HG02970 (cell line): Measurements from ENCODE around the gene CHST8.

Source experiments
- ATAC-seq: cut with Tn5 transposase; IDR thresholded peaks from one replicate; pipeline ENCODE4 v1.9.1; 2021; ENCODE audit warnings: mild to moderate bottlenecking, moderate library complexity, moderate number of reproducible peaks; ENCODE audit not compliant: unreplicated experiment, low FRiP score

The CHST8 gene

DNA sequence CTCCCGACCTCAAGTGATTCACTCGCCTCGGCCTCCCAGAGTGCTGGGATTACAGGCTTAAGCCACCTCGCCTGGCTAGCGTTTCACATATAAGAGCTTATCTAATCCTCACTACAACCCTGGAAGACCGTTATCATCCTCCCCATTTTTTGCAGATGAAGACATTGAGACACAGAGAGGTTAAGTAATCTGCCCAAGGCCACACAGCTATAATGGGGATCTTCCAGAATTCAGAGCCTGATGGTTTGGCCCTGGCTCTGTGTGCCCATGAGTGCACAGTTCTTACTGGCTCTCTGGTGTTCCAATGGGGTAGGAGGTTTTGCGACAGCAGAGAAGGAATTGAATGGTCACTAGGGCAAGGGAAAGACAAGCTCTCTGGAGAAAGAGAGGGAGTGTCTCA lies 158.1 kb downstream of the CHST8 start:
- ATAC-seq = no peak

DNA sequence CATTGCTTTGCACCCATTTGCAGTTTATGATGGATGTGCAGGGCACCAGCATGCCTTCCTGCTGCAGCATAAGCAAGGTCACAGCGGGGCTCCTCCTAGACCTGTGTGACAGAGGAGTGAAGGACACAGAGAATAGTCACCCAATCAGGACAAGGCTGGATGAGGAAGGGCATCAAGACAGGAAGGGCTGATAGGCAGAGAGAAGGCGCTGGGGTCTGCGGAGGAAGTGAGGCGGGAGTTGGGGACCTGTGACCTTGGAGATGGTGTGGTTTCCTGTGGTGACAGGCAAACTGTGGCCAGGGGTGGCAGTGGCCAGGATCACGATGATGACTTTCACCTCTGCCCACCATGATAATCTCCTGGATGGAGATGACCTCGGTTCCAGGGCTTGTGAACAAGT lies 158.5 kb downstream of the CHST8 start:
- no peak for ATAC-seq

DNA sequence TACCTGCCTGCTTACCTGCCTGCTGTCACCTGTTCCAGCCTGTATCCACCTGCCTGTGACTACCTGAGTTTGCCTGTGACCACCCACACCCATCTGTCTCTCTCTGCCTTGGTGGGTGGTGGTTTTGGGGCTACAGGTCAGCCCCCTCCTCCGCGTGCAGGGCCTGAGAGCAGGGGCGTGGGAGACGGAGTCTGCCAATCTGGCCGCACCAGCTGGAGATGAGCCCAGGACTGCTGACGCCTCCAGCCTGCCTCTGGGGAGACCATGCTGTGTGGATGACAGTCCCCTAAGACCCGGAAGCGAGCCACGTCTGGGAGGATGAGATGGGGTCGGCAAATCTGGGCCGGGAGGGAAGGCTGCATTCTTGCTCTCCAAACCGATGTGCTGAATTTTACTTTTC lies 159.0 kb downstream of the CHST8 start:
- no peak for ATAC-seq

DNA sequence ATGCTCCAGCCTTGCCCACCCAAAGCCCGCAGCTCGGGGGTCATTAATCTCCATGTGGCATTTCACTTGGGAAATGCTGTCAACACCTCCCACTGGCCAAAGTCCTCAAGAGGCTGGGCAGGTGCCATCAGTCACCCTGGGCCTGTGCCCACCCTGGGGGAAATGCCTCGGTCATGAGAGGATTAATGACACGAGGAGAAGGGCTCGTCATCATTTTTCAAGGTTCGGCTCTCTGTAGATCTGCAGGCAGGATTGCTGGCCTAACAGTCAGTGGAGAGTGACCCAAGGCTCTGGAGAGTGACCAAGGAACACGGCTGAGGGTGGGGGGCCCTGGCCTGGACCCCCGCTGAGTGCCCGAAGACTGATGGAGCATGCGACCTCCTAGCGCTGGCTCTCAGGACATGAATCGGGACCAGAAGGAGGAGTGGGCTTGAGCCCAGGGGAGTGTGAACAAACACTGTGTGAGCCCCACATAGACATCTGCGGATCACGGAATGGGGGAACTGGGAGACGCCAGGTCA lies 159.7 kb downstream of the CHST8 start:
- no peak for ATAC-seq

DNA sequence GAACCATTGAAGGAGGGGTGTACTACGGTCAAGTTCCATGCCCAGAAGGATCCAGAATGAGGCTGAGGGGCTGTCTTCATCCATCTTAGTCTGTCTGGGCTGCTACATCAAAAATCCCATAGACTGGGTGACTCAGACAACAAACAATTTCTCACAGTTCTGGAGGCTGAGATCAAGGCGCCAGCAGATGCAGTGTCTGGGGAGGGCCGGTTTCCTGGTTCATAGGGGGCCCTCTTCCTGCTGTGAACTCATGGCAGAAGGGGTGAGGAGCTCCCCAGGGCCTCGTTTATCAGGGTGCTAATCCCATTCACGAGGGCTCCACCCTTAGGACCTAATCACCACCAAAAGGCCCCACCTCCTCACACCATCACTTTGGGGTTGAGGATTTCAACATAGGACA lies 160.2 kb downstream of the CHST8 start:
- ATAC-seq = no peak

DNA sequence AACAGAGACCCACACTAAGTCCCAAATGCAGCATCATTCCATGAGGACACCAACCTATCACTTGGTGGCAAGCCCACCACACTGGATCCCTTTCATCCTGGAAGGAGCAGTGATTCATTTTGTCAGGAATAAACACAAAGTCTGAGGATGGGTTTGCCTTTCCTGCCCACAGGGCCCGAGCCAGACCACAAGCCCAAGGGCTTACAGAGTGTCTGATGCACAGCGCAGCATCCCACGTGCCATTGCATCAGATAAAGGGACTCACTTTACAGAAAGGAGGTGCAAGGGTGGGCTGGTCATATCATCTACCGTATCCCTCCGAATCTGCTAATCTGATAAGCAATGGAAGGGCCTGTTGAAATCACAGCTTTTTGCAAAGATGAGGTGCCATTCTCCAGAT lies 162.7 kb downstream of the CHST8 start:
- no peak for ATAC-seq

DNA sequence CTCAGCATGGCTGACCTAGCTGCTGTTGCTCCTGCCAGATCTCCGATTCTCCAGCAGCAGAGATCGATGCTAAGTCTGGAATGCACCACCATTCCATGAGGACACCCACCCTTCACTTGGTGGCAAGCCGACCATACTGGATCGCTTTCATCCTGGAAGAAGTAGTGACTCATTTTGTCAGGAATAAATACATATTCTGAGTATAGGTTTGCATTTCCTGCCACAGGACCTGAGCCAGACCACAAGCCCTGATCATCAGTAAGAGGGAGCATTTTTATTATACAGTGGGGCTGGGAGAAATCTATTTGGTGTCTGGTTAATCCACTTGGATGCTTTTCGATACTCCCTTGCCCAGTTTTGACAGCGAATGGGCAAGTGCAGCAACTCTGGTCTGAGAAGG lies 164.0 kb downstream of the CHST8 start:
- ATAC-seq = no peak

DNA sequence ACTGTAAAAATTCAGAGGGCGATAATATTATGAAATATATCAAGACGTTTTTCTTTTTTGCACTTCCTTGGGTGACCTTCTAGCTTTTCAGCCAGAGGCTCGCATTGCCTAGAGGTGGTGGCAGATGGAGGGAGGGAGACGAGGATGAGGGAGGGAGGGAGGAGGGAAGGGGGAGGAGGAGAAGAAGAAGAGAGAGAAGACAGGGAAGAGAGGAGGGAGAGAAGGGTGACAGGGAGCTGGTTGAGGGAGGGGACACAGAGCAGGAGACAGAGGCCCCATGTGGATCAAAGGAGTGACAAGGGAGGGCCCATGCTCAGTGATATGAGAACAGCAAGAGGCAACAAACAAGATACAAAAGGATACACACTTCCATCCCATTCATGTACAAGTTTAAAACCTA lies 166.9 kb downstream of the CHST8 start:
- no peak for ATAC-seq

DNA sequence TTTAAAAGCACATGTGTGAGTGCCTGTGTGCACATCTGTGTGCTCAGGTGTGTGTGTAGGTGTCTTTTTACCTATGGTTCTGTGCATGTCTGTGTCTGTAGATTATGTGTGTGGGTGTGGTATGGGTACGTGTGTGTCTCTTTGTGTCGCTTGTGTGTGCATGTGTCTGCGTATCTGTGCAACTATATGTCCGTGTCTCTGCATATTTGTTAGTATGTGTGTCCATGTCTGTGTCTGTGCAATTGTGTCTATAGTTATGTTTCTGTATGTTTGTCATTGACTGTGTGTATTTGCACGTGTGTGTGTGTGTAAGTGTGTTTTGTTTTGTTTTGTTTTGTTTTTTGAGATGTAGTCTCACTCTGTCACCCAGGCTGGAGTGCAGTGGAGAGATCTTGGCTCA lies 167.6 kb downstream of the CHST8 start:
- no peak for ATAC-seq

DNA sequence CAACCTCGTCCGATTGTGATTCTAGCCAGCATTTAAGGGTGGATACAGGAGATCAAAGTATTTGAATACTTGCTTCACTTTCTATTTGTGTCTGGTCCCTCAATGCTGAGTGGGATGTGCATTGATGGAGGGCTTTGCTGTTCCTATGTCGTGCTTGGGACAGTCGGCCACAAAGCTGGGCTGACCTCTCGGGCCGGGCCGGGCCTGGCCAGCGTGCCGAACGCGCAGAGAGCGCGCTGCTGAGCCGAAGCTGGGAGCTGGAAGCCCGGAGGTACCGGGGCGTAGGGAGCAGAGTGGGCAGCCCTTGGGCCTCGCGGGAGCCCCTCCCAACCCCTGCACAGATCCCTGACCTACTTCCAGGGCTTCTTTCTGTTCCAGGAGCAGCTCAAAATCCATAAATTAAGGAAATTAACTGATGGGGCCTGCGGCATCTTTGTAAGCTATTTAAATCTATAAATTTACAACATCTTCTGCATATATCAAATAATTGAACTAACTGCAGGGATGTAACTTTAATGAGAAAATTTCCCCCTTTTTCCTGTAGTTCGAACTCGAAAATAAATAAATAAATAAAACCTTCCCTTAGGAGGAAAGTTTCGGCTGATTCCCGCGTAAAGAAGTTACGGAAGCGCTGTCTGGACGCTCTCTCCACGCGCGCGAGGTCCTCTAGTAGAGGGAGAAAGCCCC lies 173.1 kb downstream of the CHST8 start:
- no peak for ATAC-seq

DNA sequence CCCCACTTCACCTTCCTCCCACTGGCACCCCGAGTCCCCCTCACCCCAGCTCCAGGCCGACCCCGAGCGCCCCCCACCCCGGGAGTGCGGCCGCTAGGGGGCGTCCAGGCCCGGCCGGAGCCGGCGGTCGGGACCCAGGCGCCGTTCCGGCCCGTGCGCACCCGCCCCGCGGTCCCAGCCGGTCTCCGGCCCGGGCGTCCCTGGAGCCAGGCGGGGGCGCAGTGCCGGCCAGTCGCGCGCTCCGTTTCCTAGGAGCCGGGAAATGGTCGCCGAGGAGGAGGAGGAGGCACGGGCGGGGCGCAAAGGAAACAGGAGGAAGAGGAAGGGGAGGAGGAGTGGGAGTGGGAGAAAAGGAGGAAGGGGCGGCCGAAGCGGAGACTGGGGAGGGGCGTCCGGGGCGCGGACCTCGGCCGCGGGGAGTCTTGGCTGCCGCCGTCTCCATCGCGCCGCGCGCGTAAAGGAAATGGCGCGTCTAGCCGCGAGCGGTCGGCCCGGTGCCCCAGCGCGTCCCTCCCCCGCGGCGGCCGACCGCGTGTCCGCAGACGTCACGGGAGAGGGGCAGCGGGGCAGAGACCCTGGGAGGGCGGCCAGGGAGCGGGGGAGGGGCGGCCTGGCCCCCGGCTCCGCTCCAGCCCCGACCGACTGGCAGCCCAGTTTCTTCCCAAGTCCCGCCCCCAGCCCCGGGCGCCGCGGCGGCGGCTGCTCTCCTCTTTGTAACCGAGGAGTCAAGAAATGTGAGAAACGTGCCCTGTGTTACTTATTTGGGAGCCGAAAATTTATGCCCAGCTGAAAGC lies 173.8 kb downstream of the CHST8 start:
- no peak for ATAC-seq

DNA sequence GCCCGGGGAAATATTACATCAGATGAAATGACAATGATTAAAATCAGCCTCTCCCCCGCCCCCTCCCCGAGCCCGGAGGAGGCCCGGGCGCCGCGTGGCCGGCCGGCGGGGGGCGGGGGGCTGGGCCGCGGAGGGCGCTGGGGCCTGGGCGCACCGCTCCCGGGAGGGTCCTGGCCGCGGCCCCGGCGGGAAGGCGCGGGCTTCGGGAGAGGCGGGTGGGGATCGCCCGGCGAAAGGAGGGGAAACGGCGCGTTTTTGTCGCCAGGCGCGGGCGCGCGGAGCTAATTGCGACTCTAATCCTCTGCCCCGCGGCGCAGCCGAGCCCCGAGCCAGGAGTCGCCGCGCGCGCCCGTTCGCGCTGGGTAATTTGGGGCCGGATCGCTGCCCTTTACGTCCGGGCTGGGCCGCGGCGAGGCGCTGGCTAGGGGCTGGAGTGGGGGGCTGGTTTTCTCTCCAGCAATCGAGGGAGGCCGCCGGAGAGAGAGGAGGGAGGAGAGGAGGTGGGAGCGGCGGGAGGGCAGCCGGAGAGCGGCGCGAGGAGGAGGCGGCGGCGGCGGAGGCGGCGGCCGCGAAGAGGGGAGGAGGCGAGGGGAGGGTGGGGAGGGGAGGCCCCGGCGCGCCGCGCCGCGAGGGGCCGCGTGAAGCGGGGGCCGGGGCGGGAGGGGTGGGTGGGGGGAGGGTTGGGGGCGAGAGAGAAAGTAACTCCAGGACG lies 174.6 kb downstream of the CHST8 start, which contains the start of gene KCTD15:
KCTD15 (plus strand) TSS at position 707 of the 712 bp plus-strand sequence. CDS start 3,585 bp downstream, outside the sequence.
- no peak for ATAC-seq

DNA sequence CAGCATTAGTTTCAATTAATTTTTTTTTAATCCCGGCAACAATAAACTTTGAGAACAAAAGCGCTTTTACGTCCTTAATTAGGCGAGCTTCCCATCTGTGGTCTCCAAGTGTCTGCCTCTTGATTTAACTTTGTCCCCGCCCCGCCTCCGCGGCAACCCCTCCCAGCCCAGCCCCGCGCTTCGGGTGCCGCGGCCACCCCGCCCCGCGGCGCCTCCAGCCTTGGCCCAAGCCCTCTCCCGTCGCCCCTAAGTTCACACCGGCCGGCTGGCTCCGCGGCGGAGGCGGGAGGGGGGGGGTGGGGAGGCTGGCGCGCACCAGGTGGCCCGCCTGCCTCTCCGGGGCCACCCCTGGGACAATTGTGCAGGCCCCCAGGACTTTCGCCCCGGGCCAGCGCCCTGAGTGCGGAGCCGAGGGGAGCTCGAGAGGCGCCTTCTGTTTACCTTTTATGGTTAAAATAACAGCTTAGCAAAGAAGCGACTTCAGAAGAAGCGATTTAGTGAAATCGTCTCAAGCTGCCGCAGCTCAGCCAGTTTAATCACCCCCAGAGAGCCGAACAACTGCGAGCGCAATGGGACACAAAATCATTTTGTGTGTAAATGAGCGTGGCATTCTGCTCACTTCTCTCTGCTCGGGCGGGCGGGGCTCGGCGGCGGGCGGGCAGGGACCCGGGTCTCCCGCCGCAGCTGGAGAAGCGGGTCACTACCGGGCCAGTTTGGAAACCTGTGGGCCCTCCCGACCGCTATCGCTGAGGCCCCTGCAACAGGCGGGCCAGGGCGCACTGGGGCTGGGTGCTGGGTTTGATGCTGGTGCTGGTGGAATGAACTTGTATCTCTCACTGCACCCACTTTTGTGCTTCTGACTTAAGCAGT lies 176.3 kb downstream of the CHST8 start:
- no peak for ATAC-seq

DNA sequence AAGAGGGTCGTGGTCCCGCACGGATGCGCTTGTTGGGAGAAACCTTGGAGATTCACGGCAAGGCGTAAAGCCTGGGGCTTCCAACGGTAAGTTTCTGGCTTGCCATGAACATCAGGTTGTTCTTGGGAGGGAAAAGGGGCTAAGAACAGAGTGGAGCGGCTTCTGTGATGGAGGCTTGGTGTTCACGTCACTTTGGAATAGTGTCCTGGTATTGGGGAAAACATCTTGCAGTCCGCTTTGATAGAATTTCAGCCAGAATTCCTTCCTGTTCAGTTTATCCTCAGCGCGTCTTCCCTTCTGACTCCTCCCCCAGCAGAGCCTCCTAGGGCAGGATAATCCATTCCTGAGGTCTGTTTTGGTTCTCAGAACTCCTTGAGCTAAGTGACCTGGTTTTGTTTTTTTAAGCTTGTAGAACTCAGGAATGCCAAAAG lies 176.9 kb downstream of the CHST8 start:
- ATAC-seq = no peak

DNA sequence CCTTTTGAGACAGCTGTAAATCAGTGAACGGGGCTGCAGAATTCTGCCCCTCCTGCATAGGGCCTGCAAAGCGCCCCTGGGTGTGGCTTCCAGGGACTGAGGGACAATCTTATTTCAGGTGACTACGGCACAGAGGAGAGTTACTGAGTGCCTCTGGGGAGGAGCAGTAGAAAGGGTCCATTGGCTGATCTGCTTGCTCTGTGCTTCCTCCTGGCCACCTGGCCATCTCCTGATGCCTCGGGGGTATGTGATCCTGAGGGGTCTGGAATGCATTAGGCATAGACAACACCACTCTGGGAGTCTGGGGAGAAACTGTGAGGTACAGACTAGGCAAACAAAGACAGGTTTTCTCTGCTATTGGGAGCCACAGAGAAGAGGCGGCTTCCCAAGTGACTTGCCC lies 177.7 kb downstream of the CHST8 start:
- no peak for ATAC-seq

DNA sequence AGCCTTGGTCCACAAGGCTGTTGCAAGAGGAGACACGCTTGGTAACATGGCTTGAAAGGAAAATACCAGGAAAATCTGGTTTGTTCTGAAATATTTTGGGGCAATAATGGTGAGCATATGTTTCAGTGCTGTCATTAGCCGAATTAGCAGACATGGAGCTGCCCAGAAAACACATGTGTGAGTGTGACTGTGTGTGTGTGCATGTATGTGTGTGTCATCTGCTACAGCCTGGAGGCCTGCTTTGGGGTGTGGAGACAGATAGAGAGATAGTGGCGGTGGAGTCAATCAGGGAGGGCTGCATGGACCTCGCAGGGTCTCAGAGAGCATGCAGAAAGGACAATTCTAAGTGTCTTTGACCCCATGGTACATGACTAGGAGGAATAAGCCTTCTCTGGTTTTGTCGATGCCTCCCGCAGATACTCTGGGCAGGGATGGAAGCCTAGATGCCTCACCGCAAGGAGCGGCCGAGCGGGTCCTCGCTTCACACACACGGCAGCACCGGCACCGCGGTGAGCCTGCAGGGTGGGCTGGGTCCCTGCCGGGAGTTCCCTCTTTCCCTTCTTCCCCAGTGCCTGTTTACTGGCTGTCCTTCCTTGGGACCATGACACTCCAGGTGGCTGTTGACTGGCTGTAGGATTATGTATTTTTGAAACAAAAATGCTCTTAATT lies 178.4 kb downstream of the CHST8 start:
- ATAC-seq = no peak

DNA sequence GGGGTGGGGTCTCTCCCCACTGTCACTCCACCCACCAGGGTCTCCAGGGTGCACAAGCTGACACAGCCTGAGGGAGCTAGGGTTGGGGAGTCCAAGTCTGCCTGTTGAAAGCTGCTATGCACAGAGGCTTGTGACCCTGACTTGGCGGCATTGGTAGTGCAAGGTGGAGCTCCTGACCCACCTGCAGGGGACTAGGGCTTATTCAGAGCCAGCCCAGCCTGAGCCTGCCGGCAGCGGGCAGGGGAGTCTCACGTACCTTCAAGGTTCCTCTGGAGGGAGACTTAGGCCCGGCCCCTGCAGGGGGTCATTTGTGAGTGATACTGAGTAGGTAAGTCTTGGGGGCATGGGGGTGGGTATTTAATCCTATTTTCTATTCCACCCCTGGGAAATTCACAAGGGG lies 179.7 kb downstream of the CHST8 start:
- ATAC-seq = no peak

DNA sequence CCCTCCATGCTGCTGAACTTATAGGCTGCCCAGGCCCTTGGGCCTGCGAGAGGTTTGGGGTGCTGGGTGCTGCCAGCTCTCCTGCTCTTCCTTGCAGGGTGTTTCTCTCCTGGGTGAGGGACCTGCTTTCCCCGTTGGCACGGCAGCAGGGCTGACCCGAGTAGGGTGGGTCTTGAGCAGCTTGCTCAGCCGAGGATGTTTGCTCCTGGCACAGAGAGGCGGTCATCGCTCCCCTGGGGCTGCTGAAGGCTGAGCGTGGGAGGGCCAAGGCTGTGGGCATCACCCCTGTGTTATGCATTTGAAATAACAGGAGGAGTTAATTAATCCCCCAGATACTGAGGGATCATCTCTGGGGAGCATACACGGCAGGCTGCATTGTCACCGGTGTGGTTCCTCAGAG lies 180.2 kb downstream of the CHST8 start:
- ATAC-seq = no peak

DNA sequence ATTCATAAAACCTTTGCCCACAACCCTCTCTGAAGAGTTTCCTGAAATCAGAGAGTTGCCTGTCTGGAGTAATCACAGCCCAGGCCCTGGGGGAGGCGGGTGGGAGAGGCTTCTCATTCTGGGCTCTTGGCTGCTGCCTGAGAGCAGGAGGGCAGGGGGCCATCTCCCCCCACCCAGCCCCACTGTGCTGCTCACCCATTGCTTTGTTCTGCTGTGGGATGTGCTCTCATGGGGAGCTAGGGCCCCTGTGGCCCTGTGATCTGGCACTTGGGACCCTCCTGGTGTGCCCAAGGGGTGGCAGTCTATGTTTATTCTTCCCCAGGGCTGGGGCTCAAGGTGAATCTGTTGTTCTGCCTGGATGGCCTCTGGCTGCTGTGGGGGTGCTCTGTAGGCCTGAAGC lies 181.0 kb downstream of the CHST8 start:
- ATAC-seq = no peak

DNA sequence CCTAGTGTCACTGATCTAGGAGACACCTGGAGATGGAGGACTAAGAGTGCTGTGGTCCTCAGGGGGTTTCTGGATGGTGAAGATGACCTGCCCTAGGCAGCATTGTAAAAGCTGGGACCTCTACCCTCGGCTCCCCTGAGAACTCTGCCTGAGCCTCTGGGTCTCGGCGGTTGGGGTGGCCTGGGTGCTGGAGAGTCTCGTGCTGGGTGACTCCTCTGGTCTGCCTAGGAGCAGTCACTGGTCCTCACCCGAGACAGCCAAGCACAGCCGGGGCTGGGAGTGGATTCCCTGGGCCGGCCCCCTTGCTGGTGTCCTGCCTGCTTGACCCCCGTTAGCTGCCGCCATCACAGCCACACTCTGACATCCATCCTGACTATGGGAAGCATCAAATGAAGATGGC lies 181.6 kb downstream of the CHST8 start:
- no peak for ATAC-seq
